ENCODE results near the gene FOXP2. TPM values are rescaled to one million over a fixed set of nuclear protein-coding genes. Genes with fewer than 3 reads are reported as not detected.

Gene FOXP2
- polyA plus RNA-seq, 3 donors = not detected

DNA sequence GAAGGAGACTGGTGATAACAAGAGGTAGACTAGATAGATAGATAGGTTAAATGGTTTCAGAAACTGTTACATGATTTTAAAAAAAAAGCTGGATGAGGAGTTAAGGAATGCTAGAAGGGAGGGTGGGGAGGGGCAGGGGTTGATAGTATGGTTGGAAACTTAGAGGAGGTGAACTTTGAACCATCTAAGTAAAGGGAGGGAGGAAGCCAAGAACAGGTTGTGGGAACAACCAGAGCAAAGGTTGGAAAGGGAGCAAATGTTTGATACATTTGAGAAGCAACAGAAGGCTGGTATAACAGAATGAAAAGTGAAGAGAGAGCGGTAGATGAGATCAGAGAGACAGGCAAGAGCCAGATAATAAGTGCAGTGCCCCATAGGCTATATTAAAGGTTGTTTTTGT, 224.8 kb downstream of the FOXP2 start:
- intact Hi-C loops (cut with micrococcal nuclease) = no loop called here
- WGBS (ENCODE audit: insufficient coverage) = 100% methylated on average over 1 of the region's 1 CpG
- Mint-ChIP-seq H3K36me3 (no peaks in the 10 kb centered on the region), H3K27me3 (ENCODE audit: low read depth in 3 of 3) (peaks cover 0 to 4% (median 0%) of the 10 kb centered on the region in 3 donors), H3K4me1 (no peaks in the 10 kb centered on the region), H3K27ac (no peak overlapping the region), H3K9me3 (peaks cover 0 to 2% (median 0%) of the 10 kb centered on the region in 7 donors), H3K4me3 (no peak overlapping the region)
- Histone ChIP-seq H4K20me1 (ENCODE audit: insufficient read depth, low read length) (no peaks in the 10 kb centered on the region), H3K9ac (ENCODE audit: insufficient read depth, low read length, poor library complexity, severe bottlenecking) (no peak overlapping the region), H3K27me3 (ENCODE audit: control insufficient read depth in 2 of 2, insufficient read depth in 2 of 2, low read length in 2 of 2) (no peaks in the 10 kb centered on the region), H2AFZ (ENCODE audit: insufficient read depth, low read depth, low read length, poor library complexity, severe bottlenecking) (no peak overlapping the region), H3K27ac (ENCODE audit: low read depth in 1 of 2, low read length in 2 of 2) (no peak overlapping the region), H3K4me3 (replicated peaks in 1 of 3; ENCODE audit: low read depth in 2 of 3, low read length in 3 of 3) (no peak overlapping the region), H3K4me2 (replicated peaks; ENCODE audit: extremely low read depth, low read length, poor library complexity, severe bottlenecking) (no peak overlapping the region), H3K79me2 (ENCODE audit: insufficient read depth, low read length) (no peaks in the 10 kb centered on the region), H3K9me3 (replicated peaks in 1 of 2; ENCODE audit: control insufficient read depth in 1 of 2, insufficient read depth in 1 of 2, low read length in 2 of 2) (no peaks in the 10 kb centered on the region), H3K4me1 (ENCODE audit: control insufficient read depth in 1 of 2, insufficient read depth in 2 of 2, low read length in 2 of 2) (no peaks in the 10 kb centered on the region), H3K36me3 (replicated peaks in 1 of 2; ENCODE audit: control insufficient read depth in 1 of 2, insufficient read depth in 2 of 2, low read length in 2 of 2) (no peaks in the 10 kb centered on the region)
- no peak for TF ChIP-seq CTCF (IDR thresholded peaks at IDR 0.05)
- DNase-seq = no peak

DNA sequence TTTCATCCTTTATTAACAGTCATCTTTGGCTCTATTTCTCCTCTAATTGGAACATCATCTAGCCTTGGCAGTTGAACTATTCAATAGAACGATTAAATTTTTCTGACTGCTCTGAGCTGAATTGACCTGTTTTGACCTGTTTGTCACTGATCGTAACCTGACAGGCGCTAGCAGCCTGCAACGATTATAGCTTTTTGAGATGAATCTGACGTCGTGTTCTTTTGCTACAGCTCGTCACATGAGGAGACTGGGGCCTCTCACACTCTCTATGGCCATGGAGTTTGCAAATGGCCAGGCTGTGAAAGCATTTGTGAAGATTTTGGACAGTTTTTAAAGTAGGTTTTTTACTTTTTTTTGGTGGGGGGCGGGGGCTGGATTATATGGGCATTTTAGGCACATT, 229.8 kb downstream of the FOXP2 start:
- Histone ChIP-seq H3K27ac (ENCODE audit: low read depth in 1 of 2, low read length in 2 of 2) (no peak overlapping the region), H2AFZ (ENCODE audit: insufficient read depth, low read depth, low read length, poor library complexity, severe bottlenecking) (no peak overlapping the region), H4K20me1 (ENCODE audit: insufficient read depth, low read length) (no peaks in the 10 kb centered on the region), H3K79me2 (ENCODE audit: insufficient read depth, low read length) (no peaks in the 10 kb centered on the region), H3K27me3 (ENCODE audit: control insufficient read depth in 2 of 2, insufficient read depth in 2 of 2, low read length in 2 of 2) (no peaks in the 10 kb centered on the region), H3K9ac (ENCODE audit: insufficient read depth, low read length, poor library complexity, severe bottlenecking) (no peak overlapping the region), H3K36me3 (replicated peaks in 1 of 2; ENCODE audit: control insufficient read depth in 1 of 2, insufficient read depth in 2 of 2, low read length in 2 of 2) (no peaks in the 10 kb centered on the region), H3K4me1 (ENCODE audit: control insufficient read depth in 1 of 2, insufficient read depth in 2 of 2, low read length in 2 of 2) (no peaks in the 10 kb centered on the region), H3K4me2 (replicated peaks; ENCODE audit: extremely low read depth, low read length, poor library complexity, severe bottlenecking) (no peak overlapping the region), H3K9me3 (replicated peaks in 1 of 2; ENCODE audit: control insufficient read depth in 1 of 2, insufficient read depth in 1 of 2, low read length in 2 of 2) (no peaks in the 10 kb centered on the region), H3K4me3 (replicated peaks in 1 of 3; ENCODE audit: low read depth in 2 of 3, low read length in 3 of 3) (no peak overlapping the region)
- Mint-ChIP-seq H3K27me3 (ENCODE audit: low read depth in 3 of 3) (peaks cover 0 to 5% (median 0%) of the 10 kb centered on the region in 3 donors), H3K36me3 (no peaks in the 10 kb centered on the region), H3K4me1 (no peaks in the 10 kb centered on the region), H3K4me3 (no peak overlapping the region), H3K27ac (no peak overlapping the region), H3K9me3 (peaks cover 0 to 1% (median 0%) of the 10 kb centered on the region in 7 donors)
- DNase-seq = no peak
- no peak for TF ChIP-seq CTCF (IDR thresholded peaks at IDR 0.05)
- 89% methylated on average over 7 of the region's 8 CpGs for WGBS (ENCODE audit: insufficient coverage)
- intact Hi-C loops (cut with micrococcal nuclease) = no loop called here
